ENCODE measurements around the gene PLPPR3. TPM values are rescaled to one million over a fixed set of nuclear protein-coding genes. Genes with fewer than 3 reads are reported as not detected.

The PLPPR3 gene
- total RNA-seq, 2 experiments from 2014 or later, result not detected

GRCh38 chr19:806815-807421 is 14.8 kb downstream of the PLPPR3 start:
- DNase-seq, result no peak
- intact Hi-C loops (cut with micrococcal nuclease), result no loop called here
- Mint-ChIP-seq H3K4me1 (ENCODE audit: low read depth) (peaks cover 23% of the 10 kb centered on the region), H3K27me3 (no peaks in the 10 kb centered on the region), H3K4me3 (no peak overlapping the region), H3K9me3 (no peaks in the 10 kb centered on the region), H3K36me3 (ENCODE audit: low read depth) (peaks cover 63% of the 10 kb centered on the region), H3K27ac (no peak overlapping the region)
- ChIA-PET CTCF (no interaction called here), POLR2A (interaction anchor here (0.7 to 6.8 kb wide), 3 partner anchors 7 to 610 kb away, joined by 3 to 99 read pairs (median 3); partner anchors contain the start of gene PTBP1)
- no peak for TF ChIP-seq CTCF (IDR thresholded peaks at IDR 0.05)
- no peak for ATAC-seq

- Mint-ChIP-seq H3K27me3 (no peaks in the 10 kb centered on the region), H3K9me3 (no peaks in the 10 kb centered on the region), H3K36me3 (ENCODE audit: low read depth) (peaks cover 67% of the 10 kb centered on the region), H3K4me3 (no peak overlapping the region), H3K27ac (no peak overlapping the region), H3K4me1 (ENCODE audit: low read depth) (peaks cover 30% of the 10 kb centered on the region)
- ChIA-PET CTCF (no interaction called here), POLR2A (interaction anchor here (1.0 to 6.8 kb wide), 7 partner anchors 6 to 611 kb away, joined by 3 to 99 read pairs (median 4); partner anchors contain the start of genes AZU1 and PTBP1)
- no peak for ATAC-seq
- intact Hi-C loops (cut with micrococcal nuclease), result no loop called here
- DNase-seq, result no peak
- no peak for TF ChIP-seq CTCF (IDR thresholded peaks at IDR 0.05)
These were observed 15.9 kb downstream of the PLPPR3 start for GRCh38 chr19:805600-806550.

- ChIA-PET POLR2A (interaction anchor here (1.0 to 9.6 kb wide), 8 partner anchors 6 to 32 kb away, joined by 3 to 106 read pairs (median 4); partner anchors contain the start of genes AZU1 and PTBP1), CTCF (no interaction called here)
- Mint-ChIP-seq H3K36me3 (ENCODE audit: low read depth) (peaks cover 68% of the 10 kb centered on the region), H3K4me3 (no peak overlapping the region), H3K9me3 (no peaks in the 10 kb centered on the region), H3K27me3 (no peaks in the 10 kb centered on the region), H3K4me1 (ENCODE audit: low read depth) (peaks cover 36% of the 10 kb centered on the region), H3K27ac (no peak overlapping the region)
- no peak for DNase-seq
- intact Hi-C loops (cut with micrococcal nuclease), result no loop called here
- ATAC-seq, result no peak
- no peak for TF ChIP-seq CTCF (IDR thresholded peaks at IDR 0.05)
These were observed 16.6 kb downstream of the PLPPR3 start for GRCh38 chr19:805166-805551.

- ATAC-seq, result no peak
These were observed 17.2 kb downstream of the PLPPR3 start for GRCh38 chr19:804419-805165.

More at GRCh38 chr19:804419-805165, 17.2 kb downstream of the PLPPR3 start:
- Mint-ChIP-seq H3K4me3 (no peak overlapping the region), H3K4me1 (ENCODE audit: low read depth) (peaks cover 41% of the 10 kb centered on the region), H3K36me3 (ENCODE audit: low read depth) (peaks cover 68% of the 10 kb centered on the region), H3K27ac (no peak overlapping the region), H3K27me3 (no peaks in the 10 kb centered on the region), H3K9me3 (no peaks in the 10 kb centered on the region)
- POLR2A ChIA-PET, result interaction anchor here (1.0 to 9.6 kb wide), 8 partner anchors 9 to 183 kb away, joined by 3 to 106 read pairs (median 4); partner anchors contain the start of gene AZU1
- intact Hi-C loops (cut with micrococcal nuclease), result no loop called here
- no peak for DNase-seq
- CTCF ChIA-PET, result no interaction called here
- TF ChIP-seq CTCF (IDR thresholded peaks at IDR 0.05), result no peak

Data from activated CD8-positive, alpha-beta T cell treated with anti-CD3 and anti-CD28 coated beads for 36 hours (primary cell).